ENCODE data around the gene ZBTB24.

The ZBTB24 gene

DNA sequence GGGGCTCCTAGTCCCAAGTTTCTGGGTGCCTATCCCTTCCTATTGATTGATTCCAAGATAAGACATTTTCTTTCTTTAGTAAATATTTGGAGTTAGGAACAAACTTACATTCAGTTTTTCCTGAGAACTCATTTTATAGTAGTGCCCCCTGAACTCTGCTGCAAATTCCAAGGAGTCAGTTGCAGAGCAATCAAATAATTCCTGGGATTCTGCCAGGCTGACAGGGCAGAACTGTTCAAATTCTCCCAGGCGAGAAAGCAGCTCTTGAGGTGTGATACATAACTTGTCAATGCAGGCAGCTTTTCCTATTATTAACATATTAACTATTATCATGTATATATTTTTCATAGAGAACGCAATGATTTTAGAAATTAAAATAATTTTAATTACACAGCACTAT is 15.9 kb upstream of the ZBTB24 start:
- DNase-seq (ENCODE audit: low read depth in 2 of 2): no peak

DNA sequence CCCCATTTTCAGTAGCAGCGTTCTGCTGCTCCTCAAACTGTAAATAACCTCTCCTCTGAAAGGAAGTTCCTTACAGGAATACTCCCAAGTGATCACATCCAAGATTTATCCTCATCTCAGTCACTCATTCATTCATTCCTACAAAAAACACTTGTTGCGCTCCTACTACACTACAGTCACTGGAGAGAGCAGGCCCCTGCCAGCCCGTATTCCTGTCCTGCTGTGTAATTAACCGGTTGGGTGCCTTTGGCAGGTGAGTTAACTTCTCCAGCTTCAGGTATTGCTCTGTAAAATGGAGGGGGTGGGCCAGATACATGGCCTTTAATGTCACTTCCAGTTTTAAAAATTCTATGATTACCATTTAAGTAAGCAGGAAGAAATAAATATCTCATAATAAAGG is 15.0 kb upstream of the ZBTB24 start:
- no peak for DNase-seq (ENCODE audit: low read depth in 2 of 2)

DNA sequence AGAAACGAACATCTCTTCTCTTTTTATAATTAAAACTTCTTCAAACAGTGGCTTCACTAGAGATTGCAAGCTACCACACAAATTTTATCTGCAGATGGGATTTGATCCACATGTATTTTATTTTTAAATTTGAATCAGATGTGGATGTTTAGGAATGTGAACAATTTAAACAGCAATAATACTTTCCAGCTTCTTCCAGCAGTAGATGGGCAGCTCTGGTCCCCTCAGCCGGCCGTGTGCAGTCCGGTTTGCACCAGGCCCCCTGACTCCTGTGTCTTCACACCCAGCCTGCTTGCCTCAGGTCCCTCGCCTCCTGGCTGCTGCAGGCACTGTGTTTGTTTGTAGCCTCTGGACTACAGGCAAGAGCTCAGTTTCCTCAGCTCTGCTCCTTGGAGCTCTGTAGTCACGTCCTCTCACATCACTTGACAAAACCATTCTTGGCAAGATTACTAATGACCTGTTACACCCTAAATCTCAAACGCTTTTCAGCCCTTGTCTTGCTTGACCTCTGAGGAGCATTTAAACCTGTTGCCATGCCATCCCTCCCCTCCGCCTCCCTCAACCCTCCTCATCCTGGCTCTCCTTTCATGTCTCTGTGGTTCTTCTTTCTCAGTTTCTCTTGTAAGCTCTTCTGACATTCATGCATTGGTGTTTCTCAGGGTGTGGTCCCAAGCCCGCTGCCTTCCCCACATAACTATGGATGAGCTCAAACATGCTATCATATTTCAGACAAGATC is 13.2 kb upstream of the ZBTB24 start:
- DNase-seq (ENCODE audit: low read depth in 2 of 2): no peak

DNA sequence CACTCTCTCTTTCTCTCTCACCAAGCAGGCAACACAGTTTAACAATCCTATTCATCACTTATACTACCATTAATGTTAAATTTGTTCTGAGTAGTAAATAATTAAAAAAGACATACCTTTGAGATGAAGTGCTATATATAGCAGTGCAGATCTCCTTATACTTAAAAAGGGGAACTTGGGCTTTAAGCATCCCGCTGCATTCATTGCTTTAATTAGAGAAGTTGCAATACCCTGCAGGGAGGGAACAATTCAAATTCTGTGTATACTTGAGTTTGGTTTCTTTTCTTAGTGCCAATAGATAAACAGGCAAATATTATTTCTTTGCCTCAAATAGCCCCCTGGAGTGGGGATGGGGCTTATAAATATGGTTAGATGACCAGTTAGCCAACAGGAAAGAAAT is 10.8 kb upstream of the ZBTB24 start:
- no peak for DNase-seq (ENCODE audit: low read depth in 2 of 2)

DNA sequence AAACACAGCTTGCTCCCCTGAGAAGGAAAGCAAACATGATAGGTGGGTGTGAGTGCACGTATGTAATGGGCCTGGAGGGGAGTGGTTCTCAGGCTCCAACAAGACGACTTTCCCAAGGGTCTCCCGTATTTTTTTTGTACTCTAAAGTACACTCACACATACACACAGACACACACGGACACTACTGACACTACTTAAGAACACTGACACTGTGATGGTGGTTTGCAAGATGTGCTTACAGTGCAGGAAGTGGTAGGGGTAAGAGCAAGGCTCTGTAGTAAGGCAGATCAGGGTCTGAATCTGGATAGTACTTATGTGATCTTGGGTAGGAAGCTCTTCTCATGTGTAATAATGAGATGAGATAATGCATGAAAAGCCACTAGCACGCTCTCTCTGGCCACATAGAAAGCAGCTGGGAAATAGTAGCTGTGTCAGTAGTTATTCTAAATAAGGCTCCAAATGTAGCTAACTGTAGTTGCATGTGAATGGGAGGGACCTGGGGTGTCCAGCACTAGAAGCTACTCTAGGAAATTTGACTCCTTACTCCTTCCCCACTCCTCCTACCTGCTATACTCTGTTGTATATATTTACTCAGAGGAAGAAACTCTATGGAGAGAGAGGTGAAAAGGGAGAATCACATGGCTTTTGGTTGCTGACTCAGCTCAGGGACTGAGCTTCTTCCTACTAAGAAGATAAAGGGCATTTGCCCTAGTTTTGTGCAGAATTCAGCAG is 8.4 kb upstream of the ZBTB24 start:
- DNase-seq (ENCODE audit: low read depth in 2 of 2): no peak

DNA sequence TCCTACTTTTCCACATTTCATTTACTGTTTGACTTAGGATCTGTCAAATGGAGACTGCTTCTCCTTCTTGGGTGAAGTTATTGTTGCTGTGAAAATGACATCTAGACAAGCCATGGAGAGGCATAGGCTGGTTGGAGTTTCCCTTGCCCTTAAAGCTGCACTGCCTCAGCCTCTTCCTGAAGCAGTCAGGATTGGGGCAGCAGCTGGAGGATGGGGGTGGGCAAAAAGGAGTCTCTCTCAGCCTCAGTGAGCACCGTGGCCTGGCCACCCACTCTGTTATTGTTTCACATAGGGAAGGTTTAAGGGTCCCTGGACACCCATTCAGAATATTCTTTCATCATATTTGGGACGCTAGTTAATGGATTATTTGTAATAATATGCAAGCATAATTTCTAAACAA is 7.7 kb upstream of the ZBTB24 start:
- no peak for DNase-seq (ENCODE audit: low read depth in 2 of 2)

DNA sequence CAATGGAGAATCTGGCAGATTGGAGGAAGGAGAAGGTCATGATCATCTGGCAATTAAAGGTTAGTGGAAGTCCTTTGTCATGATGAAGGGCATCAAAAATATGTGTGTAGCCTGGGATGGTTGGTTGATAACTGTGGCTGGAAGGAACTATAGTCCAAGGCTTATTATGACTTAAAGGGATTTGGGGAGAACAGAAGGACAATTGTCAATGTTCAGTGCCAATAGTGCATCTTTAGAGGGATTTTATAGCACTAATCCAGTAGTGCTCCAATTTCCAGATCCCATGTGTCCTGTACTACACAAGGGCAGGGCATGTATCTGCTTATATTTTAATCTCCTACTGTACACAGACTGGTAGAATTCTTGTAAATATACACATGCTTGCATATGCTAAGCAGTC is 5.0 kb upstream of the ZBTB24 start:
- no peak for DNase-seq (ENCODE audit: low read depth in 2 of 2)

DNA sequence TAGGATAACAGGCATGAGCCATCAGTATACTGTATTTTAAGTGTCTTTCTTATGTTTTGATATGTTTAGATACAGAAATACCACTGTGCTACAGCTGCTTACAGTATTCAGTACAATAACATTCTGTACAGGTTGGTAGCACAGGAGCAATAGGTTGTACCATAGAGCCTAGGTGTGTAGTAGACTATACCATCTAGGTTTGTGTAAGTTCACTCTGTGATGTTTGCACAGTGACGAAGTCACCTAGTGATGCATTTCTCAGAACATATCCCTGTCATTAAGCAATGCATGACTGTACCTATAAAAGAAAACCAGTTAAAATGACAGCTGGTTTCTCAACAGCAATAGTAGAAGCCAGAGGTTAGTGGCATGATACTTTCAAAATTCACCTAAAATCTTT is 3.0 kb upstream of the ZBTB24 start:
- DNase-seq (ENCODE audit: low read depth in 2 of 2): no peak

DNA sequence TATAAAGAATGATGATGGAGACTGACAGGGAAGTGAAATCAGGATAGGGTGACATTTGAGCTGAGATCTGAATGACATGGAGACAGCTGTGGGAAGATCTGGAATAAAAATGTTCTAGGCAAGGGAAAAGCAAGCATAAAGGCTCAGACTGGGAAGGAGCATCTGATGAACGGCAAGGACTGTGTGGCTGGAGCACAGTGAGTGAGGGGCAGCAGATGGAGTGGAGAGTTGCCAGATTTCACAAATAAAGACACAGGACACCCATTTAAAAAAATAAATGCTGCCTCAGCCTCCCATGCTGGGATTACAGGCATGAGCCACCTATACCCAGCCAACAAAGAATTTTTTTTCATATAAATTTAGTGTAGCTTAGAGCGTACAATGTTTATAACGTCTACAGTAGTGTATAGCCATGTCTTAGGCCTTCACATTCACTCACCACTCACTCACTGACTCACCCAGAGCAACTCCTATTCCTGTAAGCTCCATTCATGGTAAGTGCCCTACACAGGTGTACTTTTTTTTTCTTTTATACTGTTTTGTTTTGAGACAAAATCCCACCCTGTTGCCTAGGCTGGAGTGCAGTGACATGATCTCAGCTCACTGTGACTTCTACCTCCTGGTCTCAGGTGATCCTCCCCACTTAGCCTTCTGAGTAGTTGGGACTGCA is 2.4 kb upstream of the ZBTB24 start:
- no peak for DNase-seq (ENCODE audit: low read depth in 2 of 2)

DNA sequence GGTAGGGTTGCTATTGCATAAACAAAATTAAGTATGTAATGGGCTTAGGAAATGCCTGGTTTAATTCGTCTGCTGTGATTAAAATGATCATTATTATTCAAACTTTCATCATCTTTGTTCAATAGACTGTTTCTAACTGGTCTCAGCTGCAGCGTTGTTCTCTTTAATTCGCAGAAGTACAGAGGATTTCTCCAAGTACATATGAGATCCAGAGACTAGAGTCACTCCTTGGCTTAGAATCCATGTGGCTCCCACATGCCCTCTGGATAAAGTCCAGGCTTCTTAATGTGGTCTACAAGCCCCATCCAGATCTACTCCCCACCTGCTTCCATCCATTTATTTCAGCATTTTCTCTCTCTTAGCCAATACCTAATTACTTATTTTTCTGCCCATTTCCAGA is 1.1 kb upstream of the ZBTB24 start:
- no peak for DNase-seq (ENCODE audit: low read depth in 2 of 2)

DNA sequence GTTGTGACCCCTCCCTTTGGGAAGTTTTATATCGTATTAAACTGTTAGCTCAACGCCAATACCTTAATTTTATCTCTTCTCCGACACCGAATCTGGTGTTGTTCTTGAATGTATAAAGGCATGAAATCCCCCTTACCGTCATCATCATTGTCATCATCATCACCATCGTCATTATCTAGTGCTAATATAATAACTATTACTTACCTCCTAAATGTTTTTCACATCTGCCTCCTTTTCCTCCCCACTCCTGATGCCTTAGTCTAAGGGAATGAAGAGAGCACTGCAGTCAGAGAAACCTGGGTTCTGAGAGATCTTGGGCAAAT is 677 bp upstream of the ZBTB24 start:
- no peak for DNase-seq (ENCODE audit: low read depth in 2 of 2)

DNA sequence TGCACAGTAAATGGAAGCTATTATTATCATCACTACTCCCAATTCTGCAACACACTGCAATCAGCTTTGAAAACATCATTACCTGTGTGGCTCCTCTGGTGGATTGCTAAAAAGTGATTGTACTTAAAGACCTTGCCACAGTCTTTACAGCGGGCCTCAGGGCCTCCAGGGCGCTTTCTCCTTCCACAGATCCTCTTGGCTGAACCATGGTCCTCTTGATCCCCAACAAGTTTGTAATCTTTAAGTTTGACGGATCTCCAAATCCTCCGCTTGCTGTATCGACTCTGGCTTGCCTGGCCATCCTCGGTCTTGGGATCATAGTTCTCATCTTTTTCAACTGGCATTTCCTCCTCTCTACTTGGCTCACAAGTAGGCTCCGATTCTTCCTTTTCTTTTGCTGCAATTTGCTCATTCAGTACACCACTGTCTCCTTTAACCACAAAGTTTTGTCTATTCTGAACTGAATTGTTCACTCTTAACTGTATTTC is 2.0 kb downstream of the ZBTB24 start:
- DNase-seq (ENCODE audit: low read depth in 2 of 2): no peak

DNA sequence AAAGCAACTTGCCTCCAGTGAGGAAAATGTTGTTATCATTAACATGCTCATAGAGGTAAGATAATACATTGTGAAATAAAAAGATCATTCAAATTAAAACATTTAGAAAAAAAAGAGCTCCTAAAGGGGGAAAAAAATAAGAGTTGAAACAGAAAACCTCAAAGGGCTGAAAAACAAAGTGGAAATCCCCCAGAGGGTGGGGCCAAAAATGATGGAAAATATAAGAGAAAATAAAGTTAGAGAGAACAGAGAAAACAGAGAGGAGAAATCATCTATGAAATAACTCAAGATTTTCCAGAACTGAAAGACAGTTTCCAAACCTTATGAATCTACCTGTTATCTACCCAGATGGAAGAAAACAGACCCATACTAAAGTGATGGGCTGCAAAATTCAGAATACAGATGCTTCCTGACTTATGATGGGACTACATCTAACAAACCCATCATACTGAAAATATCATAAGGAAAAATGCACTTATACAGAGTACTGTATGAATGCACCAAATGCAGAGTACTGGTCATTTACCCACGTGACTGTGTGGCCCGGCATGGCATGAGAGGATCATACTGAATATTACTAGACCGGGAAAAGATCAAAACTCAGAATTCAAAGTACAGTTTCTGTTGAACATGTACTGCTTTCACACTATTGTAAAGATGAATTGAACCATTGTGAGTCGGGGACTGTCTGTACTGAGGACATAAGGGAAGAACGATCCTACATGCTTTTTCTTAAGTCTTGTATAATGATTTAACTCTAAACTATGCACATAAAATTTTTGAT is 4.0 kb downstream of the ZBTB24 start:
- no peak for DNase-seq (ENCODE audit: low read depth in 2 of 2)

DNA sequence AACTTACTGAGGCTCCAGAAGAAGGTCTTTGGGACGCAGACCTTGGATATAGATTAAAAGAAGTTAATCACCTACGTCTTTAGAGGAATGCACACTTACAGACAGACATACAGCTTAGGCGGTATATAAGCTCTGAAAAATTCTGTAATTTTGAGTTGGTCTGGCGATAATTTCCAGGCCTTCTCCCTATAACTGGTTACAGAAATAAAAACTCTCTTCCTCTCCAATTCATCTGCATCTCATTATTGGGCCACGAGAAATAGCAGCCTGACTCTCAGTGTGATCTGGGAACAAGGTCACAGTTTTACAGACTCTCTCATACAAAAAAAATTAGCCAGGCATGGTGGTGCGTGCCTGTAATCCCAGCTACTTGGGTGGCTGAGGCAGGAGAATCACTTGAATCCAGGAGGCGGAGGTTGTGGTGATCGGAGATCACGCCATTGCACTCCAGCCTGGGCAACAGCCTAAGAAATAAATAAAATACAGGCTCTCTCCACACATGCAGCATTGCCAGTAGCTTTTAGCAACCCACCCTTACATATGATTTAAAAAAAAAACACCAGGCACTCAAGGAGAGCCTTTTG is 4.7 kb downstream of the ZBTB24 start:
- DNase-seq (ENCODE audit: low read depth in 2 of 2): no peak

DNA sequence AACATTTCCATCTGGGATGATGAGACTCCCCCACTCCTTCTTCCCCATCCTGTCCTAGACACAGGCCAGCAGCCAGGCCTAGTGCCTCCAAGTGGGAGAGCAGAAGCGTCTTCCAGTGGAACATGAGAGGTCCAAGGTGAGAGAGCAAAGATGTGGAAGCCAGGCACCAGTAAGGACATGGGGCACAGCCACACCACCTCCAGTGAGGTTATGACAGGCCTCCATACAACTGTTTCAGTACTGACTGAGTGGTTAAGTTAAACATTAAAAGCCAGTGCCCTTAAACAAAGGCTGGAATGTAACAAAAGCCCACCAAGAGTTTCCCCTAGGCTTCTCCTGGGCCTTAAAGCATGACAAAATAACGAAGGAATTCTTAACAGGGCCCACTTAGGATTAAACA is 5.3 kb downstream of the ZBTB24 start:
- DNase-seq (ENCODE audit: low read depth in 2 of 2): no peak

DNA sequence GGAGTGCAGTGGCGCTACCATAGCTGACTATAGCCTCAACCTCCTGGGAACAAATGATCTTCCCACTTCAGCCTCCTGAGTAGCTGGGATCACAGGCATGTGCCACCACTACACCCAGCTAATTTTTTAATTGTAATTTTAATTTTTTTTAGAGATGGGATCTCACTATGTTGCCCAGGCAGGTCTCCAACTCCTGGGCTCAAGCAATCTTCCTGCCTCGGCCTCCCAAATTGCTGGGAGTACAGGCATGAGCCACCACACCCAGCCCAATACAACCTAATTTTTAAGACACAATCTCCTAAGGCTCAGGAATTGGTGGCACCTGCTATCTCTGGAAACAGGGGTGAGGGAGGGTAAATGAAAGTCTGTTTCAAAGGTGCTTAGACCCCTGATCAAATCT is 5.8 kb downstream of the ZBTB24 start:
- DNase-seq (ENCODE audit: low read depth in 2 of 2): no peak

DNA sequence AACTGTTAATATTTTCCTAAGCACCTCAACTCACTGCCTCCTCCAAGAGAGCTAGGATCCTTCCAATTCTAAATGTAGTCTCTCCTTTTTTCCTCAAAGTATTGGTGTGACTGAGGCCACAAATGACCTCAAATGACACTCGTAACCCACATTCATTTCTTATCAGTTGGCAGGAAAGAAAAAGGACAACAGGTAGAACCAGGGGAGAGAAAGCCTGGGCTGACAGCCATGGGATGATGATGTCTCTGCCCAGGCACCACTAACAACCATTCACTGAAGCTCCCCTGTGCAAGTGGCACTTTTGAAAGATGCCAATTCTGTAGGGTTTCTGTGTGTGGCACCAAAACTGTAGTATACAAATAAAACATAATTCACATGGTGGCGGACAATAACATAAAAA is 7.4 kb downstream of the ZBTB24 start:
- no peak for DNase-seq (ENCODE audit: low read depth in 2 of 2)

DNA sequence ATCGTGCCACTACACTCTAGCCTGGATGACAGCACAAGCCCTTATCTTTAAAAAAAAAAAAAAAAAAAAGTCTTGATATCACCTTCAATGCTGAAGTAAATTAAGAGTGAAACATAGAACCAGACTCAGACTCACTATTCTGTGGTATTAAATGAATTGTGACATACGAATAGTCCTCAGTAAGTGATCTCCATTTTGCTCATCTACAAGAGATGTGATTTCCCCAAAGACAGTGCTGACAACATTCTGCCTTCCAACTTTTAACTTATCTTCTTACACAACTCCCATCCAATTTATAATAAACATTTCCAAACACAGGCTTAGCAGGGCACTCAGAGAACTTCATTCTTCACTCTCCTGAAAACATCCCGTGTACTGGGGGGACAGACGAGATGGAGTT is 8.0 kb downstream of the ZBTB24 start:
- no peak for DNase-seq (ENCODE audit: low read depth in 2 of 2)

DNA sequence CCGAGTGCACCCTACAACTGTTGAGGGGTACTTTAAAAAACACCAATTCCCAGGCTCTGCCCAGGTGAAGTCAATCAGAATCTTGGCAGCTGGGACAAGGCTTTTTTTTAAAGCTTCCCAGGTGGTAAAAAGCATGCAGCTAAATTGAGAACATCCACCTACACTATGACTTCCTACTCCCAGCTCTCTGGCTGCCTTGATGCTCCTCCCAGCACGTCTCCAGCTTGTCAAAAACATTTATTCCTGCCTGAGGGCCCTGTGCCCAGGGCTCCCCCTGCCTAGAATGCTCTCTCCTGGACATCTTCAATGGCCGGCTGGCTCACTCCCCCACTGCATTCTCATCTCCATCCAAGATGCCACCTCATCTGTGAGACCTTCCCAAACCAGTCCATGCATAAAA is 9.9 kb downstream of the ZBTB24 start:
- no peak for DNase-seq (ENCODE audit: low read depth in 2 of 2)

DNA sequence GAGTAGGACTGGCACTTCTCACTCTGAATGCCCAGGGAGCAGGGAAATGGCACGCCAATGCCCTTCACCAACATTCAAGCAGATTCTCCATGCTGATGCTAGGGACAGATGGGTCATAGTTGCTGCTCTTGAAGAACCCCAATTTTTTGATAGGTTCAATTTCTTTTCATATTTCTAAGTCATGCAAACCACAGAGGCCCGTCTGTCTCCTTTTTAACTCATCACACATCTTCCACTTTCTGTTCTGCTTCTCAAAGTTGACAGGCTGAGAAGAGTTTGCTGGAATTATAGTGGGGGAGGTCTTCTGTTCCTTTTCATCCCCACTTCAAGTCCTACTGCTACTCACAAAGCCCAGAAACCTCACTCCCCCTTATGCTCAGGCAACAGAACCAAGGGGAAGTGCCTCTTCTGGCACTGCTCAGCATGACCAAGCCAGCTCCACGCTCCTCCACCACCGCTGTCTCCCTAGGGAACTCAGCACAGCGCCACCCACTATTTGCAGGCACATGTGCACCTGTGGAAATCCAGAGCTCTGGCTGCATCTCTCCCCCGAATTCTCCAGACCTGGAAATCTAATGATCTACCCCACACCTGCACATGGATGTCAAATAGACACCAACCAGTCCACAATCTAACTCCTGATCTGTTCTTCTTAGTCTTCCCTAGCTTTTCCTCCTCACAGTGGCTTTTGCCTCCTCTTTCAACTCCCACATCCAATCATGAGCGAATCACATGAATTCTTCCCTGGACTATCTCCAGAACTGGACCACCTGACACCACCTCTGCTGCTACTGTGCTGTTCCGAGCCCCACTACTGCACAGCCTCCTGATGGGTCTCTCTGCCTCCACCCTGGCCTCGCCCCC is 10.7 kb downstream of the ZBTB24 start:
- no peak for DNase-seq (ENCODE audit: low read depth in 2 of 2)

Data from activated CD4-positive, alpha-beta T cell treated with anti-CD3 and anti-CD28 coated beads for 24 hours (primary cell).